ENCODE measurements around the gene ITK.

ITK gene

DNA sequence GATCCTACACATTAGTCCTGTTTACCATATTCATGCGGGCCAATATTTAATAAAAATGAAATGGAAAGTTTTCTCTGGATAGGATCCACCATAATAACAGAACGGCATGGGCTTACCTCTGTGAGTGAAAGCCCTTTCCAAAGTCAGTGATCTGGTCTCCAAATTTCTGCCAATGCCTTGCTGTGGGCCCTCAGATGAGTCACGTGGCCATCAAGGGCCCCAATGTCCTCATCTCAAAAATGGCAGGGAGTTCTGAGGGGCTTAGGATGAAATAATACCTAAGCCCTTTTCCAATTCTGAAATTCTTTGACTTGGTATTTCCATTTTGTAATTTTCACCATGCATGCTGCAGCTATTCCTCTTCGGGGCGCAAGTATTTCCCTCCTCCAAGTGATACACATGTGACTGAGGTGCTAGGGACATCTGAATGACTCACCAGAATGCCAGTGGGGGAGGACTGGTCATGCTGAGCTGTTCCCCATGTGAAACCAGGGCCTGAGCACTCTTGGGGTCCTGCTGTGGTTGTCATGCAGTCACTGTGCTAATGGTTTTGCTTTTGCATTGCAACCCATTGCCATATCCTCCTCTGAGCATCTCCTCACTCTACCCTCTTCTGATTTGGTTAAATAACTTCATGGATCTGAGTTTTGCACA, 35.0 kb downstream of the ITK start:
- Histone ChIP-seq H2AK5ac (ENCODE audit: low read length) (no peak overlapping the region), H3K27ac (ENCODE audit: low read depth, low read length) (no peak overlapping the region), H3K27me3 (ENCODE audit: insufficient read depth, low read length, poor library complexity) (no peaks in the 10 kb centered on the region), H3K4me3 (ENCODE audit: low read length) (no peak overlapping the region), H3K56ac (ENCODE audit: low read length) (no peak overlapping the region), H3K4me1 (ENCODE audit: control insufficient read depth, low read depth, low read length) (no peaks in the 10 kb centered on the region), H2BK15ac (replicated peaks; ENCODE audit: low read depth) (no peak overlapping the region), H3K36me3 (ENCODE audit: control insufficient read depth, insufficient read depth, low read length) (no peaks in the 10 kb centered on the region), H4K5ac (ENCODE audit: low read length) (no peak overlapping the region), H2BK120ac (ENCODE audit: low read depth, low read length) (no peak overlapping the region), H3K23ac (ENCODE audit: low read length) (no peak overlapping the region), H3K18ac (ENCODE audit: low read length) (no peak overlapping the region), H3K79me1 (ENCODE audit: low read length) (no peaks in the 10 kb centered on the region), H3K4ac (ENCODE audit: low read depth, low read length) (no peak overlapping the region), H3K79me2 (ENCODE audit: control insufficient read depth, insufficient read depth, low read length) (no peaks in the 10 kb centered on the region), H2BK5ac (ENCODE audit: low read length) (no peak overlapping the region), H4K8ac (ENCODE audit: low read depth, low read length) (no peak overlapping the region), H3K9ac (ENCODE audit: low read length) (no peak overlapping the region), H3K4me2 (ENCODE audit: low read length) (no peak overlapping the region)
- WGBS (ENCODE audit: extremely low coverage, insufficient coverage, low lambda C conversion rate) = no CpG with 5 or more reads among the region's 5 CpGs
- DNase-seq = peak; percentile 45

DNA sequence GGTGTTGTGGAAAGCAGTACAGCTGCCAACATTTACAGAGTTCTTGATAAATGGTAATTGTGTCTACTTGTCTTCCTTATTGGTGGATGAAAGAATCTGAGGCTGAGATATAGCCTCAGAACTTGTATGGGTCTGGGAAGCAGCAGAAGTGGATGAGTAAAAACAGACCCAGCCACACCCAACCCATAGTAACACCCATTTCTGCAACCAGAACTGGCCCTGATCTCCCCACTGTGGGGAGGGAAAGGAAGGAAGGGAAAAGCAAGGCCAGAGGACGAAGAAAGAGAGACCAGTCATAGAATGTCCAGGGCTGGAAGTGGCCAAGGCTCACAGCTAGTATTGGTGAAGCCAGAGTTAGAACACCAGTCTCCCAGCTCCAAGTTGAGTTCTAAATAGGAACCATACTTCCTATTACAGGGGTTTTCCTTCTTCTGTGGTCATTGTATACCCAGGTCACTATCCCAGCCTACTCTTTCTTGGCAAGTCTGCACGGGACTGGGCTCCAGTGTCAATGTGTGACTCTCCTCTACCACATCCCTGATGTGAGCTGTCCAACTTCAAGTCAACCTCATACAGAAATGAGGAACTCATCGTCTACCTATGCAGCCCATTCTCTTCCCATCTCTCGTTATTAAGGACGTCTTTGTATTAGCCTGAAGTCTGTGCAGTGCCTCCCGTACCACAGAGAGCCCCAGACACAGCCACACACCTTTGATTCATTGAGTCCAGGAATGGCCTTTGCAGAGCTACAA, 35.9 kb downstream of the ITK start:
- Histone ChIP-seq H3K56ac (ENCODE audit: low read length) (no peak overlapping the region), H2AK5ac (ENCODE audit: low read length) (no peak overlapping the region), H3K23ac (ENCODE audit: low read length) (no peak overlapping the region), H3K4me3 (ENCODE audit: low read length) (no peak overlapping the region), H2BK120ac (ENCODE audit: low read depth, low read length) (no peak overlapping the region), H3K27me3 (ENCODE audit: insufficient read depth, low read length, poor library complexity) (no peaks in the 10 kb centered on the region), H3K79me2 (ENCODE audit: control insufficient read depth, insufficient read depth, low read length) (no peaks in the 10 kb centered on the region), H3K4me1 (ENCODE audit: control insufficient read depth, low read depth, low read length) (no peaks in the 10 kb centered on the region), H4K5ac (ENCODE audit: low read length) (no peak overlapping the region), H3K79me1 (ENCODE audit: low read length) (no peaks in the 10 kb centered on the region), H3K27ac (ENCODE audit: low read depth, low read length) (no peak overlapping the region), H2BK5ac (ENCODE audit: low read length) (no peak overlapping the region), H2BK15ac (replicated peaks; ENCODE audit: low read depth) (no peak overlapping the region), H3K9ac (ENCODE audit: low read length) (no peak overlapping the region), H4K8ac (ENCODE audit: low read depth, low read length) (no peak overlapping the region), H3K4me2 (ENCODE audit: low read length) (no peak overlapping the region), H3K18ac (ENCODE audit: low read length) (no peak overlapping the region), H3K4ac (ENCODE audit: low read depth, low read length) (no peak overlapping the region), H3K36me3 (ENCODE audit: control insufficient read depth, insufficient read depth, low read length) (no peaks in the 10 kb centered on the region)
- DNase-seq = no peak
- WGBS (ENCODE audit: extremely low coverage, insufficient coverage, low lambda C conversion rate) = no CpG with 5 or more reads among the region's 6 CpGs

DNA sequence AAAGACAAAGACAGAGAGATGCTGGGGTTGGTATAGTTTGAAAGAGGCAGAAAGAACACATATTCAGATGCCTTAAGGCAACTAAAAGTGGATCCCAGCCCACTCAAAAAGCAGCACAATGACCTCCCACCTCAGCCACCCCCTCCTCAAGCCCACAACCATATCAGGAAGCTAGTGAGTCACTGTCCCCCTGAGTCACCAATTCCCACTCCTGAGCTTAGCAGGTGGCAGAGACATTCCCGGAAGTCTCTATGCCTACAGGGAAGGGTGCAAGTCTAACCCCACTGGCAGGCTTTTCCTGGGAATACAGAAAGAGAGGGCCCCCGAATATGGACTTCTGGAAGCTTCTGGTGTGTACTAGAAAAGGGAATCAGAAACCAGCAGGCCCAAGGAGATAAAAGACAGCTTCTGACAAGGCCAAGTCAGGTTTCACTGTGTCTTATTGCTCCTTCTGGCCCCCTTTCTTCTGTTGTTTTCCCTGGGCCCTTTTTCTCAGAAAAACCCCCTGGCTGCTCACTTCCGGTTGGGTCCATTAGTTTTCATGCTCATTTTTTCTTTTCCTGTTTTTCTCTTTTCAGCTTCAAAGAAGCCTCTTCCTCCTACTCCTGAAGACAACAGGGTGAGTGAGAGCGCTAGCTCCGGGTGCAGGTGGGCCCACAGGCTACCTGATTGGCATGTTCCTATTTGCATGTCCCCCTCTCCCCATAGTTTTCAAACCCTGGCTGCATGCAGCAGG, 36.8 kb downstream of the ITK start:
- no peak overlapping the region for H2BK120ac ChIP-seq (ENCODE audit: low read depth, low read length)
- no peak overlapping the region for H4K5ac ChIP-seq (ENCODE audit: low read length)
- no peaks in the 10 kb centered on the region for H3K79me2 ChIP-seq (ENCODE audit: control insufficient read depth, insufficient read depth, low read length)
- H3K56ac ChIP-seq (ENCODE audit: low read length) = no peak overlapping the region
- no peaks in the 10 kb centered on the region for H3K79me1 ChIP-seq (ENCODE audit: low read length)
- no peak overlapping the region for H3K4me2 ChIP-seq (ENCODE audit: low read length)
- H3K36me3 ChIP-seq (ENCODE audit: control insufficient read depth, insufficient read depth, low read length) = no peaks in the 10 kb centered on the region
- H2BK15ac ChIP-seq (replicated peaks; ENCODE audit: low read depth) = no peak overlapping the region
- no peak overlapping the region for H3K9ac ChIP-seq (ENCODE audit: low read length)
- no peak overlapping the region for H3K23ac ChIP-seq (ENCODE audit: low read length)
- no peak overlapping the region for H3K18ac ChIP-seq (ENCODE audit: low read length)
- H3K27me3 ChIP-seq (ENCODE audit: insufficient read depth, low read length, poor library complexity) = no peaks in the 10 kb centered on the region
- H3K4ac ChIP-seq (ENCODE audit: low read depth, low read length) = no peak overlapping the region
- WGBS (ENCODE audit: extremely low coverage, insufficient coverage, low lambda C conversion rate) = no CpG with 5 or more reads among the region's 5 CpGs
- peak; percentile 19 for DNase-seq
- no peaks in the 10 kb centered on the region for H3K4me1 ChIP-seq (ENCODE audit: control insufficient read depth, low read depth, low read length)
- H4K8ac ChIP-seq (ENCODE audit: low read depth, low read length) = no peak overlapping the region
- H2BK5ac ChIP-seq (ENCODE audit: low read length) = no peak overlapping the region
- H3K27ac ChIP-seq (ENCODE audit: low read depth, low read length) = no peak overlapping the region
- no peak overlapping the region for H2AK5ac ChIP-seq (ENCODE audit: low read length)
- H3K4me3 ChIP-seq (ENCODE audit: low read length) = no peak overlapping the region

DNA sequence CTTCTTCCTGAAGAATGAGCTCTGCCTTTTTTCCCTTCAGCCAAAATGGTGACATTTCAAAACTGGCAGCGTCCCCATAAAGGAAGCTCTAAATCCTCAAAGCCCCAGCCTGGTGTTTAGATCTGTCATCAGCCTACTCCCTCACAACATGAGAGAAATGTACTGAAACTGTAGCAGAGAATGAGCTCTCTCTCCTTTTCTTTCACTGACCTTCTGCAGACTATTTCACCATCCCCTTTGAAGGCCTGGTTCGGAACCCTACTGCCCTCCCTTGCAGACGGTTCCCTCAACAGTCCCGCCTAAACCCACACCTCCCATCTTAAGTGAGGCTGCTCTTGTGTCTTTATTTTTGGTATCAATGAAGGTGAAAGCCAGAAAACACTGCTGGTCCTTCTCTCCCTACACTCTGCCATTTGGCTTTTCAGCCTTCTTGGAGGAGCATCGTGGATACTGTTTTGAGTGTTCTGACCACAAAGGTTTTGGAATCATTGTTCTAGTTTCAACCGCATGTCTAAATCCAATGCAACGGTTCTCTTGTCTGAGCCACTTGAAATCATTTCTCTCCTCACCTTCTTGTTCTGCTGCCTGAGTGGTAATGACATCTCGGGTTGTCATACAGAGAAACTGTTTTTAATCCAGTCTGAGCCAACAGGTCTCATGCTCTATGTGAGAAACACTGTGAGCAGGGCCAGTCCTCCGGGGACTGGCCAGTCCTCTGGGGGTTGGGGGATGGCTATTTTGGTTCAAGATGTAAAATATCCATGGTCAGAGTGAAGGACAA, 39.0 kb downstream of the ITK start:
- Histone ChIP-seq H3K23ac (ENCODE audit: low read length) (no peak overlapping the region), H3K4me1 (ENCODE audit: control insufficient read depth, low read depth, low read length) (no peaks in the 10 kb centered on the region), H3K18ac (ENCODE audit: low read length) (no peak overlapping the region), H3K27me3 (ENCODE audit: insufficient read depth, low read length, poor library complexity) (no peaks in the 10 kb centered on the region), H2BK120ac (ENCODE audit: low read depth, low read length) (no peak overlapping the region), H3K79me2 (ENCODE audit: control insufficient read depth, insufficient read depth, low read length) (no peaks in the 10 kb centered on the region), H3K9ac (ENCODE audit: low read length) (no peak overlapping the region), H3K36me3 (ENCODE audit: control insufficient read depth, insufficient read depth, low read length) (no peaks in the 10 kb centered on the region), H4K8ac (ENCODE audit: low read depth, low read length) (no peak overlapping the region), H3K56ac (ENCODE audit: low read length) (no peak overlapping the region), H3K4me3 (ENCODE audit: low read length) (no peak overlapping the region), H3K79me1 (ENCODE audit: low read length) (no peaks in the 10 kb centered on the region), H3K4ac (ENCODE audit: low read depth, low read length) (no peak overlapping the region), H2BK5ac (ENCODE audit: low read length) (no peak overlapping the region), H2AK5ac (ENCODE audit: low read length) (no peak overlapping the region), H2BK15ac (replicated peaks; ENCODE audit: low read depth) (no peak overlapping the region), H3K27ac (ENCODE audit: low read depth, low read length) (no peak overlapping the region), H3K4me2 (ENCODE audit: low read length) (no peak overlapping the region), H4K5ac (ENCODE audit: low read length) (no peak overlapping the region)
- no peak for DNase-seq
- WGBS (ENCODE audit: extremely low coverage, insufficient coverage, low lambda C conversion rate) = no CpG with 5 or more reads among the region's 9 CpGs

DNA sequence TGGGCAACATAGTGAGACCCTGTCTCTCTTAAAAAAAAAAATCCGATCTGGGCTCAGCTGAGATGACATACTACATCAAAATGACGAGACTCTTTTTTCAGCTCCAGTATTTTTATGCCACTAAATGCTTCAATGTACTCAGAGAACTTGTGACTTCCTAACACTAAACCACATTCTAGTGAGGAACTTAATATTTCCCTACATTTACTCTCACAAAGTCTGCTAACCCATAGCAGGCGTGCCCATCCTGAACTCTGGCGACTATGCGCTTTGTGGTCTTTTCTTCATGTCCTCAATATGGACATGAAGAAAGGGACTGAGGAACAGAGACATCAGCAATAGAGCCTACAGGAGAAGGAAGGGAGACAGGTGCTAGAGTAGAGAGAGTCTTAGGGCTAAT, 41.3 kb downstream of the ITK start:
- H3K23ac ChIP-seq (ENCODE audit: low read length) = no peak overlapping the region
- no peak overlapping the region for H4K8ac ChIP-seq (ENCODE audit: low read depth, low read length)
- no peak overlapping the region for H2BK5ac ChIP-seq (ENCODE audit: low read length)
- whole genome bisulfite sequencing (ENCODE audit: extremely low coverage, insufficient coverage, low lambda C conversion rate) = no CpG with 5 or more reads among the region's 5 CpGs
- no peak overlapping the region for H3K18ac ChIP-seq (ENCODE audit: low read length)
- H3K56ac ChIP-seq (ENCODE audit: low read length) = no peak overlapping the region
- H3K36me3 ChIP-seq (ENCODE audit: control insufficient read depth, insufficient read depth, low read length) = no peaks in the 10 kb centered on the region
- H3K4me1 ChIP-seq (ENCODE audit: control insufficient read depth, low read depth, low read length) = no peaks in the 10 kb centered on the region
- no peaks in the 10 kb centered on the region for H3K79me2 ChIP-seq (ENCODE audit: control insufficient read depth, insufficient read depth, low read length)
- H3K9ac ChIP-seq (ENCODE audit: low read length) = no peak overlapping the region
- no peaks in the 10 kb centered on the region for H3K79me1 ChIP-seq (ENCODE audit: low read length)
- H3K4me2 ChIP-seq (ENCODE audit: low read length) = no peak overlapping the region
- no peak overlapping the region for H3K4ac ChIP-seq (ENCODE audit: low read depth, low read length)
- H3K27me3 ChIP-seq (ENCODE audit: insufficient read depth, low read length, poor library complexity) = no peaks in the 10 kb centered on the region
- H3K27ac ChIP-seq (ENCODE audit: low read depth, low read length) = no peak overlapping the region
- no peak overlapping the region for H2BK120ac ChIP-seq (ENCODE audit: low read depth, low read length)
- H4K5ac ChIP-seq (ENCODE audit: low read length) = no peak overlapping the region
- H2BK15ac ChIP-seq (replicated peaks; ENCODE audit: low read depth) = no peak overlapping the region
- DNase-seq = no peak
- no peak overlapping the region for H2AK5ac ChIP-seq (ENCODE audit: low read length)
- H3K4me3 ChIP-seq (ENCODE audit: low read length) = no peak overlapping the region

Data from mesendoderm (in vitro differentiated cells).